Fibroblast of peridontal ligament (primary cell): ENCODE data around the gene CAPZB.
"Not testable (repeated sequence)": the region's sequence is repeated elsewhere in the genome, so short reads cannot be mapped to it uniquely, and the experiment has no call there.

ENCODE experiments used
- DNase-seq: peaks from one replicate; pipeline ENCODE4 v3.0.0-alpha.2; 2010; ENCODE audit errors: extremely low read depth

Gene CAPZB

DNA sequence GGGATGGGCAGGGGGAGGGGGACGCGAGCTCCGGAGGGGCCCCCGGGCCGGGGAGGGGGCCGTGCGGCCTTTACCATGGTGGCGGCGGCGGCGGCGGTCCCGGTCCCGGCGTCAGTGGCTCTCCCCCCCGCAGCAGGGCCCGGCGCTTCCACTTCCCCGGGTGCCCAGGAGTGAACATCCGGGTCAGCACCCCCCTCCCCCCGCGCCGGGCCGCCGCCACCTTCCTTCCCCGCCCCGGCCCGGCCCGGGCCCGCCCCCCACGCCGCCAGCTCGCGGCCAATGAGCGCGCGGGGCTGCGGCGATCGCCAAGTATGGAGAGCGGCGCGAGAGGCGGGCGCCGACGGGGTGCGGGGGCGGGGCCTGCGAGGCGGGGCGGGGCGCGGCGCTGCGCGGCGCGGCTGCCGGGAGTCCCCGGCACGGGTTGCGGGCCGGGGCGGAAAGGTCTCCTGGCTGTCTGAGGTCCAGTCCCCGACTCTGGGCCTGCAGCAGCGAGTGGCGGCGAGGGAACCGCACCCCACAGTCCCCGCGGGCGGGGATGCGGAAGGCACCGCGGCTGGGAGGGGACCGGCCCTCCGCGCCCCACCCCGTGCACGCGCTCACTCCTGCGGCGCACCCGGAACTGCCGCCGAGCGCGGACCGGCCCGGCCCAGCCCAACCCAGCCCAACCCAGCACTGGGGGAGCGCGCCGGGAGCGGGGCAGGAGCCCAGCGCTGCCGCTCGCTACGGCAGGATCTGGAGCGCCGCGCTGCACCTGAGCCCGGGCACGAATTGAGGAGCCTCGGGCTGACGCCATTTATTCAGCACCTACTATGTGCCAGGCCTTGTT is at the start of gene CAPZB:
CAPZB (minus strand) TSS at position 178 of the 826 bp plus-strand sequence; CDS start at position 77, 101 bp downstream.
- peak; percentile 69 for DNase-seq

DNA sequence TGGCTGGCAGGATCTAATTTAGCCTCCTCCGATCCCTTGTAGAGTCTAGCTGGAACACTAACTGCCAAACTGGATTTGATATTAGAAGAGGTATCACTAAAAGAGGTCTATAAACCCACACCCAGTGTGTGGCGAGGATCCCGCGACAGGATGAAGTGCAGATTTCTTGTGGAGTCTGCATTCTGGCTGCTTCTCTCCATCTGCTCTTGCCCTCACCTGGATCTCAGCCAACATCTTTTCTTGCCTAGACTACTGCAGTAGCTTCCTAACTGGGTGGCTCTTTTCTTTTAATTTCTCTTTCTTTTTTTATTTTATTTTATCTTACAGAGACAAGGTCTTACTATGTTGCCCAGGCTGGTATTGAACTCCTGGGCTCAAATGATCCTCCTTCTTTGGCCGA is 48.9 kb upstream of the CAPZB start:
- no peak for DNase-seq

DNA sequence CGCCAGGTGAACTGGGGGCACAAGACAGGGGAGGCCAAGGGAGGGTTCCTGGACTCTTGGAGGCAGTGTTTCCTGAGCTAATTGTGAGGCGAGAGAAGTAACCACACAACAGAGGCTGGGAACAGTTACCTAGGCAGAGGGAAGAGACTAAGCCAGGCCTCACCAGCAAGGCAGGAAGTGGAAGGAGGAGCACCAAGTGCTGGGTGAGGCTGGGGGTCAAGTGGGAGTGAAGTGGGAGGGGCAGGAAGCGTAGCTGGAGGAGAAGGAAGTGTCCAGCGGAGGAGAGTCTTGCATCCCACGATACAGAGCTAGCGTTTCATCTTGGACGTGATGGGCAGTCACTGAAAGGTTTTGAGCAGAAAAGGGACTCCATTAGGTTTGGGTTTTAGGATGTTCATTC is 48.3 kb upstream of the CAPZB start:
- no peak for DNase-seq

DNA sequence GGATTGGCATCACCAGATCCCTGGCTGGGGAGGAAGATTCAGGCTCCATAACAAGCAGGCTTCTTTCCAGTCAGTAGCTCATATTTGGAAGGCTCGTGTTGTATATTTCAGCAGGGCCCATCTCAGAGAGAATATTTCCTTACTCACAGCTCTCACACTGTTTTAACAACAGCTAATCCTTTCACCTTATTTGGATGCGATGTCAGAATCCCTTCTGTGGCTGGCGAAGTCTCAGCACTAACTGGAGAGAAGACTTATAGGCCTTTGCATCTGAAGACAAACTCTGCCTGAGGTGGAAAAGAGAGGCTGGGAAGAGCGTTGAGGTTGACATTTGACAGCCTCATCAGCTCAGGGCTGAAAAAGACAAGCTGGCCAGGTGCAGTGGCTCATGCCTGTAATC is 47.2 kb upstream of the CAPZB start:
- DNase-seq: no peak

DNA sequence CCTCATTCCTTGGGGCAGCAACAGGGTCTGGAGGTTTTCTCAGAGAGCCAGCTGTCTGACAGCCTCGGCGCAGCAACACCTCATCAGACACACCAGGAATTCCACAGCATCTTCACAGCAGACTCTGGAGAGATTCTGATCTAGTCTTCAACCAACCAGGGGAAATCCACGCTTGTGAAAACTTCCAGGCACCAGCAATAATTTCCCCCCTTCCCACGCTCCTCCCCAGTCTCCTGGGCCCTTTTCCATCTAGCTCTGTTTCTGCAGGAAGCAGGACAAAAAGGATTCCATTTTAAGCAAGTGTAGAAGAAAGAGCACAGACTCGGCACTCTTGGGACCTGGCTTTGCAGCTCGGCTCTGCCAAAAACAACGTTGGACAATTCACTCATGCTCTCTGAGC is 44.3 kb upstream of the CAPZB start:
- no peak for DNase-seq

DNA sequence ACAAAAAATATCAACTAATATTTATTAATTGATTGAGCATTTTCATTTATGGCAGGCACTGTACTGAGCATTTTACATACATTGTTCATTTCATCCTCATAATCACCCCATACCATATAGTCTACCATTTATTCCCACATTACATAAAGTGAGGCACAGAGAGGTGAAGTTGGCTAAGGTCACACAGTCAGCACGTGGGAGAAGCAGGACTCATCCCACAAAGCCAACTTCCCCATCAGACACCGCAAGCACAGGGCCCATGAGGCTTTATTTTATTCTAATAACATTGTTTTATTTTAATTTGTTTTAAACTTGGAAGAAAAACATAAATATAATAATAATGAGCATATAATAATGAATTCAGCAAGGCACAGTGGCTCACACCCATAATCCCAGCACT is 43.1 kb upstream of the CAPZB start:
- no peak for DNase-seq

DNA sequence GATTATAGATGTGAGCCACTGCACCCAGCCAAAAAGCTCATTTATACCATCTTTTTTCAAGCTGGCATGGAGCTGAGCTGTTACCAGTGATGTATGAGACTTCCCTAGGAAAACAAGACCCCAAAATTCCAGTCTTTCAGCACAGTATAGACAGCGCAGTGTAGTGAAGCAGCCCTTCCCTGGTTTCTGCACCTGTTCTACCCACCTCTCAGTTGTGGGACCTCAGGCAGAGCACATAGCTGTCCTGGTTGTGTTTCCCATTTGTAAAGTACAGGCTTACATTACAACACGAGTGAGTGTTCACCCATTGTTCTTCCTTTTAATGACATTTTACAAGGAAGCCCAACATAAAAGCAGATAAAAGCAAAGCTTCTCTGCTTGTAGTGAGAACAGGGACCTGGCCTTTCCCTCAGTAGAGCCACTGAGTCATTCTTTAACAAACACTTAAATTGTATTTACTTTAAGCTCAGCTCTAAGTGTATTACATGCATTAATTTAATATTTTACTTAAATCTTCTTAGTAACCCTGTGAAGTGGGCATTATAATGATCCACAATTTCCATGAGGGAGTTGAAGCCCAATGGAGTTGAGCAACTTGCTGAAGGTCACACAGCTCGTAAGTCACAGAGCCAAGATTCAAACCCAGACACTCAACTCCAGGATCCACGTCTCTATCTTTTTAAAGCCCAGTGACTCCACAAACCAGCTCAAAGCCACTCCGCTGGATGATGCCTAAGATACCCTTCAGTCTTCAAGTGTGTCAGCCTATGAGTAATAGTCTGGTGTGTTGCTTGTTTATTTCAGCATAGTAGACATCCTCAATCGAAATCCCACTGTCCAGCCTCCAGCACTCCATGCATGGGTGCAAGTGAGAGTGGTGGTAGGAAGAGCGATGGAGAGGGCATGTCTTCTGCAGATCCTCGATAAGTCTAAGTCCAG is 40.5 kb upstream of the CAPZB start:
- DNase-seq: no peak

DNA sequence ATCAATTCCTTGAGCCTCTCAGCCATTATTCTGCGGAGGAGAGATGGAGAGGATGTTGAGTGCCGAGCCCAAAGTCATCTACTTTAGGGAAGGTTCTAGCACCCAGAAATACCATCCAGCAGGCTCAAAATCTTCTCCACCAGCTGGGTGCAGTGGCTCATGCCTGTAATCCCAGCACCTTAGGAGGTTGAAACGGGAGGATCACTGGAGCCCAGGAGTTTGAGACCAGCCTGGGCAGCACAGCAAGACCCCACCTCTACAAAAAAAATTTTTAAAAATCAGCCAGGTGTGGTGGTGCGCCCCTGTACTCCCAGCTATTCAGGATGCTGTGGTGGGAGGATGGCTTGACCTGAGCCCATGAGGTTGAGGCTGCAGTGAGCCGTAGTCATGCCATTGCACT is 39.5 kb upstream of the CAPZB start:
- DNase-seq: no peak

DNA sequence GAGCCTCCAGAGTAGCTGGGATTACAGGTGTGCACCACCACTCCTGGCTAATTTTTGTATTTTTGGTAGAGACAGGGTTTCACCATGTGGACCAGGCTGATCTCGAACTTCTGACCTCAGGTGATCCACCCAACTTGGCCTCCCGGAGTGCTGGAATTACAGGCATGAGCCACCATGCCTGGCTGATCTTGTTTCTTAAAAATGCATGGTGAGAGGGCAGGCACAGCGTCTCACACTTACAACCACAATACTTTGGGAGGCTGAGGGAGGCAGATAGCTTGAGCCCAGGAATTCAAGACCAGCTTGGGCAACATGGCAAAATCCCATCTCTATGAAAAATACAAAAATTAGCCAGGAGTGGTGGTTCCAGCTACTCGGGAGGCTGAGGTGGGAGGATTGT is 37.2 kb upstream of the CAPZB start:
- not testable (repeated sequence) for DNase-seq

DNA sequence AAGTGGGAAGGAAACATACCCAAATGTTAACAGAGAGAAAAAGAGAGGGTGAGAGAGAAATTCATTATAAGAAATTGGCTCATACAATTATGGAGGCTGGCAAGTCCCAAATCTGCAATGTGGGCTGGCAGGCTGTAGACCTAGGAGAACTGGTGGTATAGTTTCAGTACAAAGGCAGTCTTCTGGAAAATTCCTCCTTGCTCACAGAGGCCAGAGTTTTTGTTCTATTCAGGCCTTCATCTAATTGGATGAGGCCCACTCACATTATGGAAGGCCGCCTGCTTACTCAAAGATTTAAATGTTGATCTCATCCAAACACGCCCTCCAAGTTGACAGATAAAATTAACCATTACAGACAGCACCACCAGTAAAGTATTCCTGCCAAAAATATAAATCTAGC is 36.1 kb upstream of the CAPZB start:
- DNase-seq: no peak

DNA sequence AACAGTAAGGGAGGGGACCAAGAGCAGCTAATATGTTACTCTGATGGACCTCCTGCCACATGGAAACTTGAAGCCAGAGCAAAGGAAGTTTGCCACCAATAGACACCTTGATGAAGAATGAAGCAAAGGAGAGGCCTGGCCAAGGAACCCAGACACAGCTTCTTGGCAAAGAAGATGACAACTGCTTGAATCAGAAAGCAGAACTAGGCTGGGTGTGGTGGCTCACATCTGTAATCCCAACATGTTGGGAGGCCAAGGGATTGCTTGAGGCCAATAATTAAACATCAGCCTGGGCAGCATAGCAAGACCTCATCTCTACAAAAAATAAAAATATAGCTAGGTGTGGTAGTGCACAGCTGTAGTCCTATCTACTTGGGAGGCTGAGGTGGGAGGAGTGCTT is 31.7 kb upstream of the CAPZB start:
- DNase-seq: no peak

DNA sequence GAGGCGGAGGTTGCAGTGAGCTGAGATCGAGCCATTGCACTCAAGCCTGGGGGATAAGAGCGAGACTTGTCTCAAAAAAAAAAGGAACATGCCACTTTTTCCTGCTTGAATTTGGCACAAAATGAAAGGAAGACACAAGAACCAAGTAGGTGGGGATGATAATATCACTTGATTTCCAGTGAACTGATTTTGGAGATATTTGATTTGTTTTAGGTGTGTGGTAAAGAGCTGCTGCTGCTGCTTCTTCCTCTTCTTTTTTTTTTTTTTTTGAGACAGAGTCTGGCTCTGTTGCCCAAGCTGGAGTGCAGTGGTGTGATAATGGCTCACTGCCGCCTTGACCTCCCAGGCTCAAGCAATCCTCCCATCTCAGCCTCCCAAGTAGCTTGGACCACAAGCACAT is 29.9 kb upstream of the CAPZB start:
- DNase-seq: no peak

DNA sequence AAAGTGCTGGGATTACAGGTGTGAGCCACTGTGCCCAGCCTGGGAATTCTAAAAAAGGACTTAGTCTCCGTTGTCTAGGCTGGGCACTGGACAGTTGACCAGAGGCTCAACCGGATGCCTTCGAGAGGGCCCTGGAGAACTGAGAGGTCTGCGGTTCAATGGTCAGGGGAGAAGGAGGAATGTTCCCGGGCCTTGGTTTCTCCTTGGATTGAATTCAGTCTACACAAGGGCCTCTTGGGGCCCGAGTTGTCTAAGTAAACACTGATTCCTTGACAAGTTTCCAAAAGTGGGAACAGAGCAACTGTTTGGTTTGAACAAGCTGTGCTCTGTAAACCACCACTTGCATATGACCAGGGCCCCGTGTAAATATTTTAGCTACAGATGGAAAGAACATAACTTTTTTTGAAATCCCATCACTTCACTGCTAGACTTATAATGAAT is 29.1 kb upstream of the CAPZB start:
- DNase-seq: peak; percentile 85

DNA sequence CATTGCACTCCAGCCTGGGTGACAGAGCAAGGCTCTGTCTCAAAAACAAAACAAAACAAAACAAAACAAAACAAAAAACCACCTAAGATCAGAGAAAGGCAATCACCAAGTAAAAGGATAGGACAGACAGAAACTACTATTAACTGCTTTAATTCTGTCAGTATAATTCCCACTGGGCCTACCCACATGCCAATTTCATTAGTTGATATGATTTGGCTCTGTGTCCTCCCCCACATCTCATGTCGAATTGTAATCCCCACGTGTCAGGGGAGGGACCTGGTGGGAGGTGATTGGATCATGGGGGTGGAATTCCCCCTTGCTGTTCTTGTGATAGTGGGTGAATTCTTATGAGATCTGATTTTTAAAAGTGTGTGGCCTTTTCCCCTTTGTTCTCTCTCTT is 27.2 kb upstream of the CAPZB start:
- DNase-seq: peak; percentile 45

DNA sequence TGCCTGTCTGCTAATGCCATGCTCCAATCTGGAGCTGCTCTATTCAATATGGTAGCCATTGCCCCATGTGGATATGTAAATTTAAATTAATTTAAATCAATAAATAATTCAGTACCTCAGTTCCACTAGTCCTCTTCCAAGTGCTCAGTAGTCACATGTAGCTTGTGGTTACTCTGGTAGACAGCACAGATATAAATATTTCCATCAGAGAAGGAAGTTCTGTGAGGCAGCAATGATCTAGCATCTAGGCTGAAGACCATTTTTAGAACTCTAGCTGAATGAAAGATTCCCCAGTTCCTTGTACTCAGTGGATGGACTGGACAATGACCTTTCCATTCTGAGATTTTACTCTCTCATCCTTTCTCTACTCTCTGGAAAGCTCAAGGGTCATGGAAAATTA is 25.8 kb upstream of the CAPZB start:
- no peak for DNase-seq

DNA sequence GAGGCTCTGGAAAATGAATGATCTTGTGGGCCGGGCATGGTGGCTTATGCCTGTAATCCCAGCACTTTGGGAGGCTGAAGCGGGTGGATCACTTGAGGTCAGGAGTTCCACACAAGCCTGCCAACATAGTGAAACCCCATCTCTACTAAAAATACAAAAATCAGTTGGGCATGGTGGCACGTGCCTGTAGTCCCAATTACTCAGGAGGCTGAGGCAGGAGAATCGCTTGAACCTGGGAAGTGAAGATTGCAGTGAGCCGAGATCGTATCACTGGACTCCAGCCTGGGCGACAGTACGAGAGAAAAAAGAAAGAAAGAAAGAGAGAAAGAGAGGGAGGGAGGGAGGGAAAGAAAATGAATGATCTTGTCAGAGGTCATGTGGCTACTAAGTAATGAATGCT is 24.3 kb upstream of the CAPZB start:
- DNase-seq: not testable (repeated sequence)

DNA sequence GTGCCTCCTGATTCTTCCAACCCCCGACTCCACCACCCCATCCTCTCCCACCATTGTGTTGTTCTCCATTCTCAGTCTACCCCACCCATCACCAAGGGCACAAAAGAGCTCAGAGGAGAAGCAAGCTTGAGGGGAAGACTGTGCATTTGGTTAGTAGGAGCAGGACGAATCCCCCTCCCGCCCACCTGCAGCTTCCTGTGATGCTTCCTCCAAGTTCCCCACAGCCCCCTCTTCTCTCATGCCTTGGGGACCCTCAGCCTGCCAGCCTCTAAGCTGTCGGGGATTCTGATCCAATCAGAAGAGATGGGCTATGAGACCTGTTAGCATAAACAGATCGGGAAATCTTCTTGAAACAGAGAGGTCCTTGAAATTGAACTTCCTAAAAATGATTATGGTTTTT is 22.2 kb upstream of the CAPZB start:
- DNase-seq: no peak

DNA sequence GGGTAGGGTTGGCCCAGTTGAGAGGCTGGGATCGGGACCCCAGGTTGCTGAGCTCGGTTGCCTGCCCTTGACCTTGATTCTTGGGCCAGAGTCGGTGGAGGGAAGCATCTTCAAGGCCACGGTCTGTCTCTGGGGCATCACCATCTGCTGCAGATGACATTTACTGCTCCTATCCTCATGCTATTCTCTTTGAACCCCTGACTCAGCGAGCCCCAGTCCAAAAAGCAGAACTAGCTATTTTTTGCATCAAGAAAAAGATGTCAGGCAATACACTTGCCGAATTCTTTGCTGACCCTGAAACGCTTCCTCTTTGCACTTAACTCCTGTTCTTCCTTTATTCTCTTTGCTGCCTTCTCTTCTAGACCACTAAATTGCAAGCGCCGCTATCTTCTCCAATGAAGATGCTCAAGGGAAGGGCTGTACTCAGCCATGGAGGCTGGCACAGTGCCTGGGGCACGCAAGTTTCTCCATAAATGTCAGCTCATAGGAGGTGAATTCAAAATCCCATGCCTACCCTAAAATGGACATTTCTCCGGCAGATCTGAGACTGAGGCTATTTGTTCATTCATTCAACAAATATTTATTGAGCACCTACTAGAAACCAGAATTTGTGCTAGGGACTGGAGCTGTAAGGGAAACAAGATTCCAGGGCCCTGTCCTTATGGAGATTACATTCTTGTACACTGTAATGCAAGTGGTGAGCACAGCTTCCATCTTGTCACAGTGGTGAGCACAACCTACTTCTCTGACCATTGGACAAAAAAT is 20.5 kb upstream of the CAPZB start:
- no peak for DNase-seq

DNA sequence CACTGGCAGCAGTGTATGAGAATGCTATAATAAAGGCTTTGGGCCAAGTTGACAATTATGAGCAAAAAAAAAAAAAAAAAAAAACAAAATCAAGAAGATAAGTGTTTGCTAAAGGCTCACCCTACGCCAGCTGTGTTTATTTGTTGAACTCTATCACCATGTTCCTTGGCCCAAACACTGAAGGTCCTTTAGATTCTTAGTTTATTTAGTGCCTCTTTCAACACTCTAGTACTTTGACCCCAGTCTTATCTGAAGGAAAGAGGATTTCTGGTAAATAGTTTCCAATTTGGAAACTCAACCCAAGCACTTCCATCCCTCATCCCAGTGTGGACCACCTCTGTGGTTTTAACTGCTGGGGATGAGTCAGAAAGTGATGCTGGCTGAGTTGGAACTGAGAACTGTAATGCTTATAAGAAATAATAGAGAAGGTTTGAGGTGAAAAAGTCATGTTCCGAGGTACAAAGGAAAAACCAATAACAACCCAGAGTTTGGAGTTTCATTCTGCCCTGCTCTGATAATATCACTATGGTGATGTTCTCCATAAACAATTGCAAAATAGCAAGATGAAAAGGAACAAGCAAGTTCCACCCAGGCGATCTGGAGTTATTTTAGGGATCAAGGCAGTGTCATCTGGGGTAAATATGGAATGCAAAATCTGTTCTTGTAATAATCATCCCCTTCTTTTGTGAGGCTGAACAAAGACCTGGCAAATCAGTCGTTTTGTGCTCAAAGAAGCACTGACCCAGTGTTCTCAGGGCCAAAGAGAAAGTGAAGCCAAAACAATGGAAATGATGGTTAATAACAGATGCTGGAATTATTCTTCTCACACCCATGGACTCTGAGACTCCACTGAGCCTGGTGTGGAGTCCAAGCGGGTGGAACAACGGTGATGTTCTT is 19.7 kb upstream of the CAPZB start:
- DNase-seq: peak; percentile 67

DNA sequence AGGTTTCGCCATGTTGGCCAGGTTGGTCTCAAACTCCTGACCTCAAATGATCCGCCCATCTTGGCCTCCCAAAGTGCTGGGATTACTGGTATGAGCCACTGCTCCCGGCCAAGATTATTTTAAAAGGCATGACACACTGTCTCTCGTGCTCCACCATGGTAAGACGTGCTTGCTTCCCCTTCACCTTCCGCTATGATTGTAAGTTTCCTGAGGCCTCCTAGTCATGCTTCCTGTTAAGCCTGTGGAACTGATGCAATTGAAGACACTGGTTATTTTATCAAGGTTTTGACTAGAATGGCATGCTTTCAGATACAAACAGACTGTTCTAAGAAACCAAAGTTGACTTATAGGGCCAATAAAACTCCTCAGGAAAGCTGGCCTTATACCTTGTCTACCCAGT is 16.9 kb upstream of the CAPZB start:
- not testable (repeated sequence) for DNase-seq

DNA sequence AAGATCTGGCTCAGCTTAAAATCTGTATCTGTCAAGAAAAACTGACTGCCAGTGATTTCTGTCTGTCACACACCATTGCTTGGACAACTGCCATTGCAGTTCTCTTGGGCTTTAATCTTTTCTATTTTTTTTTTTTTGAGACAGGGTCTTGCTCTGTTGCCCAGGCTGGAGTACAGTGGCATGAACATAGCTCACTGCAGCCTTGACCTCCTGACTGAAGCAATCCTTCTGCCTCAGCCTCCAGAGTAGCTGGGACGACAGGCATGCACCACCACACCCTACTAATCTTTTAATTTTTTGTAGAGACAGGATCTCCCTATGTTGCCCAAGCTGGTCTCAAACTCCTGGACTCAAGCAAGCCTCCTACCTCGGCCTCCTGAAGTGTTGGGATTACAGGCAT is 14.5 kb upstream of the CAPZB start:
- not testable (repeated sequence) for DNase-seq
